ENCODE data around the gene SWI5.
A peak's percentile ranks its signal among the peaks of the same experiment; 100 is the strongest.

SWI5 gene

DNA sequence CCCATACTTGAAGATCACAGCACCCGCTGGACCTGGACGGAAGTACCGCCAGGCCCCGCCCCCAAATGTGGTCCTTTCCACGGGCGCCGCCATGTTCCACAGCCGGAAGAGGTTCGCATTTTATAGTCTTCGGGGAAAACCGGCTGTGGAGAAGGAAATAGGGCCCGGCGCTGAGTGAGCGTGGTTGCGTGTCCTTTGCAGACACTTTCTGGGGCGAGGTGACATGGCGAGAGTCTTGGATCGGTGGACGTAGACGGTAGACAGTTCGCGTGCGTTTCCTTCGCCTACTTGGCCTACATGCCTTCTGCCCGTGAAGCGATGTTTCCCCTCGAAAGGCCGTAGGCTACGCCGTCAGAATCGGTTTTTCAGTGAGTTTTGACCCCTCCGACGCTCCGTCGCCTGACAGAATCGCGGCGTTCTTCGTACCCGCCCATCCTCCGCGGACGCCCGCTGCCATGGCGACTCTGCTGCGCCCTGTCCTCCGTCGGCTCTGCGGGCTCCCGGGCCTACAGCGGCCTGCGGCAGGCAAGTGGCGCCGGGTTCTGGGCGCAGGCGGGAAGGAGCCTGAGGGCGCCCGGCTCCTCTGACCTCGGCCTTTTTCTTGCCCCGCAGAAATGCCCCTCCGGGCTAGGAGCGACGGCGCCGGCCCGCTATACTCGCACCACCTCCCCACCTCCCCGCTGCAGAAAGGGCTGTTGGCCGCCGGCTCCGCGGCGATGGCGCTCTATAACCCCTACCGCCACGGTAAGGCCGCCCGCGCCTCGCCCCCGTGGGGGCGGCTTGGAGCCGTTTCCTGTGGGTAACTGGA, 46.5 kb downstream of the SWI5 start, which contains the start of the genes COQ4 and TRUB2:
TSS of gene COQ4 (plus strand) at position 436 of the 808 bp plus-strand sequence. CDS start at position 456, 20 bp downstream.
TSS of gene TRUB2 (minus strand) at position 44 of the 808 bp plus-strand sequence. CDS start at position 5, 39 bp downstream.
- peak; percentile 99 for DNase-seq

DNA sequence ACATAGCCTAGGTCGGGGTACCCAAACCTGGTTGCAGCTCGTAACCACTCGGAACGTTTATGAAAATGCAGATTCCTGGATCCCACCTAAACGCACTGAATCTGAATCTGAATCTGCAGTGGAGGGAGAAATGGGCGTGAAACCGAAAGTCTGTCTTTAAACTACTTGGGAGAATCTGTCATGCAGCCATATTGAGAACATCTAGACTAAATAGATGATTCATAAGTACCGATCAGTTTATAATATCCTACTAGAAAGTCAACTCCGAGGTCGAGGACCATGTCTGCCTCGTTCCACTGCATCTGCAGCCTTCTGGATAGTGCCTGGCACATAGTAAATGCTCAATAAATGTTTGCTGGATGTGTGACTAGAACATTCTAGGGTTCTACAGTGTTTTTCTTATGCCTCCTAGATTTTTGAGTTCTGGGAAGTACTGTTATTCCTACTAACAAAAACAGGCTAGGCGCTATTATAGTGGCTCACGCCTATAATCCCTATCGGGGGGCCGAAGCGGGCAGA, 47.2 kb downstream of the SWI5 start:
- DNase-seq, result peak; percentile 42

DNA sequence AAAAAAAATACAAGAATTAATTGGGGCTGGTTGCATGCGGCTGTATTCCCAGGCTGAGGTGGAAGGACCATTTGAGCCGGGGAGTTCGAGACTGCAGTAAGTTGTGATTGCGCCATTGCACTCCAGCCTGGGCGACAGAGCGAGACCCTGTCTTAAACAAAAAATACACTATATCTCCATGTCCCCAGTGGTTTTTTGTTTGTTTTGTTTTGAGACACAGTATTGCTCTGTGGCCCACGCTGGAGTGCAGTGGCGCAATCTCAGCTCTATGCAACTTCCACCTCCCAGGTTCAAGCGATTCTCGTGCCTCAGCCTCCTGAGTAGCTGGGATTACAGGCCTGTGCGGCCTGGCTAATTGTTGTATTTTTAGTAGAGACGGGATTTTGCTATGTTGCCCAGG, 47.7 kb downstream of the SWI5 start:
- DNase-seq, result no peak

DNA sequence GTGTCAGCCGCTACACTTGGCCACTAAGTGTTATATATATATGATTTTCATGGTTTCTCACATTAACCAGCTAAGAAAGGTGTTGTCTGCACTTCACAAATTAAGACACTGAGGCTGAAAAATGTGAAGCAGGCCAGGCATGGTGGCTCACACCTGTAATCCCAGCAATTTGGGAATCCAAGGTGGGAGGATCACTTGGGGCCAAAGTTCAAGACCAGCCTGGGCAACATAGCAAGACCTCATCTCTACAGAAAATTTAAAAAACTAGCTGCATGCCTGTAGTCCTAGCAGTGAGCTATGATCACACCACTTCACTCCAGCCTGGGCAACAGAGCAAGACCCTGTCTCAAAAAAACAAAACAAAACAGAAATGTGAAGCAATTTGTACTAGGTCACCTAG, 48.3 kb downstream of the SWI5 start:
- DNase-seq, result no peak

DNA sequence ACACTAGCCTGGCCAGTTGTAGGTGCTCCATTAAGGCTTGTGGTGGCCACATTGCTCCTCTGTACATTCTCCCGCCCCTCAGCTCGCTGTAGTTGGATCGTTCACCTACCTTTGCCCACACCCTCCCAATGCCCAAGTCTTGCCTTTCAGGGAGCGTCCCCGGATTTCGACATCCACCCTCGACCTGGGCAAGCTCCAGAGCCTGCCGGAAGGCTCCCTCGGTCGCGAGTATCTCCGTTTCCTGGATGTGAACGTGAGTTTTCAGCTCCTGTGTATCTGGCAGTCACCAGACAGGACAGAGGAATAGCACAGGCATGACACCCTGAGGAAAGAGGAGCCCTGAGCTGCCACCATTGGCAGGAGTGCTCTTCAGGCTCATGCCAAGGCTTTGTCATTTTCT, 49.6 kb downstream of the SWI5 start:
- DNase-seq, result no peak

DNA sequence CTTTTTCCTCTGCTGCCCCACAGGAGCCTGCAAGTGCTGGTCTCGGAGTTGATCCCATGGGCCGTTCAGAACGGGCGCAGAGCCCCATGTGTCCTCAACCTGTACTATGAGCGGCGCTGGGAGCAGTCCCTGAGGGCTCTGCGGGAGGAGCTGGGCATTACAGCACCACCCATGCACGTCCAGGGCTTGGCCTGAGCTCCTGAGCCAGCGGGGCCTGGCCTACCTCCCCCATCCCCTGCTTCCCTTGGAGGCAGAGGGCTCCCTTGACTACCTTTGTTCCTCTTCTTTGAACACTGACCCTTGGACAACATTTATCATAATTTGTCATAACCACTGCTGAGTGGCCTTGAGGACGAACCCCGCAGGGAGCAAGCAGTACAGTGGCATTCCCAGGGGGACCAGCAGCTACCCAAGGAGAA, 57.4 kb downstream of the SWI5 start:
- no peak for DNase-seq

DNA sequence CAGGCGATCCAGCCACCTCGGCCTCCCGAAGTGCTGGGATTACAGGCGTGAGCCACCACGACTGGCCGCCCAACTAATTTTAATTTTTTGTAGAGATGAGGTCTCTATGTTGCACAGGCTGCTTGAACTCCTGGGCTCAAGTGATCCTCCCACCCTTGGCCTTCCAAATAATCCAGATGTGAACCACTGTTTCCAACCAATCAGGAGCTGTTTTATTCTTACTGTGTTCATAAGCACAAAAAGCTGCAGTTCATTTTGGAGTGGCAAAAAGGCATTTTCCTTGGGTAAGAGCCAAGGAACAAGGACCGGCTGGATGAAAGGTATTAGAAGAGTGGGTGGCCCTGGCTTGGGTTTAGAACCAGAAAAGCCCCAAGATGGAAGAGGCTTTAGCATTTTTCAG, 59.1 kb downstream of the SWI5 start:
- DNase-seq, result no peak

DNA sequence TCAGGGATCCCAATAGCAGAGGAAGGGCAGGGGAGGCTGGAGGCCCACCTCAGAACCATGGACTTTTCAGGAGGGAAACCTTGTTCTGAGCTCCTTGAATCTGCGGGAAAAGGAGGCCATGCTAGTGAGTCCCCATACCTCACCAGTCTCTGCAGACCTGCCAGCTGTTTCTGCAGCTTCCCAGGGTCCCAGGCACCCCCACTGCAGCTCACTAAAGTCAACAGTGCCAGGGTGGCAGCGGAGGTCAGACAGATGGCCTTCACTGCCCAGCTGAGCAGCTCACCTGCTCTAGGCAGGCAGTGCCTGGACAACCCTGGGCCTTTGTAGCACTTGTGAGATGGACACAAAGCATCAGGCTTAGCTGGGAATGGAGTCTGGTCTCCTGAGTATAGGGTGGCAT, 59.8 kb downstream of the SWI5 start:
- DNase-seq, result no peak

DNA sequence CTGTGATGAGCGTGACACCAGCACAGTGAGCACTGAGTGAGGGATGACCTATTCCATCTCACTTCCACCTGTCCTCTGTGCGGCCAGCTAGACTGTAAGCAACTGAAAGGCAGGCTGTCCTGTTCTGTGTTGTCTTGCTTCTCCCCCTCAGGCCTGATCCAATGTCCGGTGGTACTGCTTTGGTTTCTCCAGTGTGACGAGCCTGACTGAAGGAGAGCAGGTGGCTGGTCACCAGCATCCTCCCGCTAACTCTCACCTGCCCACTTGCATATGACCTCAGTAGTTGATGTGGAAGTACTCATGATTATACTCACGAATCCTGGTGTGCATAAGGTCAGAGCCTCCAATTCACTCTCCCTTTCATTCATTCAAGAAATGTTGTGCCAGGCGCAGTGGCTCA, 61.9 kb downstream of the SWI5 start:
- DNase-seq, result no peak
